Stomach (tissue), 4 donors: ENCODE measurements around the gene RBMX.

Source experiments
- EP300 ChIP-seq: sonication (generic); formaldehyde crosslinking; IDR thresholded peaks from one replicate; pipeline ENCODE4 v1.6.1; 2017; ENCODE audit warnings: antibody characterized with exemption
- POLR2A ChIP-seq, 4 donors: fragments of 450-650 bp; IDR thresholded peaks; one replicate each; pipeline ENCODE4 v1.6.1; 2016; ENCODE audit warnings: antibody characterized with exemption in 4 of 4, control low read depth in 2 of 4, mild to moderate bottlenecking in 1 of 4, moderate library complexity in 1 of 4
- POLR2AphosphoS5 ChIP-seq, 3 donors: sonication (generic); formaldehyde crosslinking; IDR thresholded peaks; one replicate each; pipeline ENCODE4 v1.6.1; 2016; ENCODE audit warnings: antibody characterized with exemption in 3 of 3
- TF ChIP-seq, protein P1 (sequence below), 7 experiments: fragments of 450-650 bp in 4 of 7; fragments of 200-600 bp in 3 of 7; sonication (generic) in 3 of 7; IDR thresholded peaks; one replicate each; pipeline ENCODE4 v1.5.1; 2016 to 2019; ENCODE audit warnings: antibody characterized with exemption in 7 of 7, control low read depth in 2 of 7, mild to moderate bottlenecking in 1 of 7

DNA sequence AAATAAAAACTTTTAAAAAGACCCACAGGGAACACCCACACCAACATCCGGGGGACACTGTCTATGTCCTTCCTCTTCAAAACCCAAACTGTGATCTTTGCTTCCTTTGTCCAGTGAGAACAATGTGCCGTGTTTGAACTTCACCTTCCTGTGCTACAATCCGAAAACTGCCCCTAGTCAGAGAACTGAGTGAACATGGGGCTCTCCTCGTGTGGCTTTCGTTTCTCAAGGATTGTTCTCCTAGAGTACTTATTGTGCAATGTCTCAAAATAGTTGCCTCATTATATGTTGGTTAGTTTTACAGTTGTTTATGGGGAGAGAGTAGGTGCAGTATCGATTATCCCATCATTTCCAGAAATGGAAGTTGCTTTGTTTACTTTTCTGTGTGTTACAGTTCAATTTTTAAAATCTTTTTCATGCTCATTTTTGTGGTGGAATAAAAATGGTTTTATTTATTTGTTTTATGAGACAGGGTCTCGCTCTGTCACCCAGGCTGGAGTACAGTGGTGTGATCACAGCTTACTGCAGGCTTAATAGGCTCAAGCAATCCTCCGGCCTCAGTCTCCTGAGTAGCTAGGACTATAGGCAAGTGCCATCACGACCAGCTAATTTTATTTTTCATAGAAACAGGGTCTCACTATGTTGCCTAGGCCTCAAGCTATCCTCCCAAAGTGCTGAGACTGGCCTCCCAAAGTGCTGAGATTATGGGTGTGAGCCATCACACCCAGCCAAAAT lies 29.9 kb downstream of the RBMX start:
- TF ChIP-seq, protein P1, sequence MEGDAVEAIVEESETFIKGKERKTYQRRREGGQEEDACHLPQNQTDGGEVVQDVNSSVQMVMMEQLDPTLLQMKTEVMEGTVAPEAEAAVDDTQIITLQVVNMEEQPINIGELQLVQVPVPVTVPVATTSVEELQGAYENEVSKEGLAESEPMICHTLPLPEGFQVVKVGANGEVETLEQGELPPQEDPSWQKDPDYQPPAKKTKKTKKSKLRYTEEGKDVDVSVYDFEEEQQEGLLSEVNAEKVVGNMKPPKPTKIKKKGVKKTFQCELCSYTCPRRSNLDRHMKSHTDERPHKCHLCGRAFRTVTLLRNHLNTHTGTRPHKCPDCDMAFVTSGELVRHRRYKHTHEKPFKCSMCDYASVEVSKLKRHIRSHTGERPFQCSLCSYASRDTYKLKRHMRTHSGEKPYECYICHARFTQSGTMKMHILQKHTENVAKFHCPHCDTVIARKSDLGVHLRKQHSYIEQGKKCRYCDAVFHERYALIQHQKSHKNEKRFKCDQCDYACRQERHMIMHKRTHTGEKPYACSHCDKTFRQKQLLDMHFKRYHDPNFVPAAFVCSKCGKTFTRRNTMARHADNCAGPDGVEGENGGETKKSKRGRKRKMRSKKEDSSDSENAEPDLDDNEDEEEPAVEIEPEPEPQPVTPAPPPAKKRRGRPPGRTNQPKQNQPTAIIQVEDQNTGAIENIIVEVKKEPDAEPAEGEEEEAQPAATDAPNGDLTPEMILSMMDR (IDR thresholded peaks at IDR 0.05), result no peak
- TF ChIP-seq POLR2AphosphoS5 (IDR thresholded peaks at IDR 0.05) (no peak), EP300 (no peak), POLR2A (IDR thresholded peaks at IDR 0.05) (no peak)
